Type B pancreatic cell (in vitro differentiated cells): ENCODE data around the gene LGALS7. TPM values are rescaled to one million over a fixed set of nuclear protein-coding genes. Genes with fewer than 3 reads are reported as not detected.
"Not testable (repeated sequence)": the region's sequence is repeated elsewhere in the genome, so short reads cannot be mapped to it uniquely, and the experiment has no call there.

Source experiments
- DNase-seq: peaks from one replicate; pipeline ENCODE4 v3.0.0; 2021; ENCODE audit warnings: mixed read lengths; ENCODE audit not compliant: unreplicated experiment; ENCODE audit errors: extremely low spot score
- H3K27ac Mint-ChIP-seq: 2 replicates; pipeline ENCODE4 v1.8.0; 2021; ENCODE audit warnings: mild to moderate bottlenecking, mixed read lengths
- H3K27me3 Mint-ChIP-seq: 2 replicates; pipeline ENCODE4 v1.8.0; 2021; ENCODE audit warnings: mixed read lengths
- H3K36me3 Mint-ChIP-seq: 2 replicates; pipeline ENCODE4 v1.8.0; 2021; ENCODE audit warnings: mixed read lengths
- H3K4me1 Mint-ChIP-seq: one replicate; pipeline ENCODE4 v1.8.0; 2021; ENCODE audit warnings: mixed read lengths; ENCODE audit not compliant: unreplicated experiment
- H3K4me3 Mint-ChIP-seq: 2 replicates; pipeline ENCODE4 v1.8.0; 2021; ENCODE audit warnings: mild to moderate bottlenecking, mixed read lengths
- H3K9me3 Mint-ChIP-seq: 2 replicates; pipeline ENCODE4 v1.8.0; 2021; ENCODE audit warnings: mixed read lengths
- total RNA-seq: library from RNA; stranded (reverse); gene quantifications from 2 replicates; pipeline ENCODE4 v1.2.1, GENCODE V29; 2021; ENCODE audit warnings: low replicate concordance
- TF ChIP-seq, protein P1 (sequence below): fragments of 200-600 bp; sonication (generic); conservative IDR thresholded peaks from 2 replicates; pipeline ENCODE4 v1.5.0; 2021; ENCODE audit warnings: antibody characterized with exemption, mild to moderate bottlenecking

The LGALS7 gene
- total RNA-seq, 1 donor from 2014 or later = 1.8 TPM

- Mint-ChIP-seq H3K27ac (no peak overlapping the region), H3K27me3 (no peaks in the 10 kb centered on the region), H3K4me3 (no peak overlapping the region), H3K4me1 (no peaks in the 10 kb centered on the region), H3K36me3 (no peaks in the 10 kb centered on the region), H3K9me3 (no peaks in the 10 kb centered on the region)
- TF ChIP-seq, protein P1, sequence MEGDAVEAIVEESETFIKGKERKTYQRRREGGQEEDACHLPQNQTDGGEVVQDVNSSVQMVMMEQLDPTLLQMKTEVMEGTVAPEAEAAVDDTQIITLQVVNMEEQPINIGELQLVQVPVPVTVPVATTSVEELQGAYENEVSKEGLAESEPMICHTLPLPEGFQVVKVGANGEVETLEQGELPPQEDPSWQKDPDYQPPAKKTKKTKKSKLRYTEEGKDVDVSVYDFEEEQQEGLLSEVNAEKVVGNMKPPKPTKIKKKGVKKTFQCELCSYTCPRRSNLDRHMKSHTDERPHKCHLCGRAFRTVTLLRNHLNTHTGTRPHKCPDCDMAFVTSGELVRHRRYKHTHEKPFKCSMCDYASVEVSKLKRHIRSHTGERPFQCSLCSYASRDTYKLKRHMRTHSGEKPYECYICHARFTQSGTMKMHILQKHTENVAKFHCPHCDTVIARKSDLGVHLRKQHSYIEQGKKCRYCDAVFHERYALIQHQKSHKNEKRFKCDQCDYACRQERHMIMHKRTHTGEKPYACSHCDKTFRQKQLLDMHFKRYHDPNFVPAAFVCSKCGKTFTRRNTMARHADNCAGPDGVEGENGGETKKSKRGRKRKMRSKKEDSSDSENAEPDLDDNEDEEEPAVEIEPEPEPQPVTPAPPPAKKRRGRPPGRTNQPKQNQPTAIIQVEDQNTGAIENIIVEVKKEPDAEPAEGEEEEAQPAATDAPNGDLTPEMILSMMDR = no peak
- no peak for DNase-seq
These were observed 6.9 kb downstream of the LGALS7 start for GRCh38 chr19:38766276-38767047.

DNA sequence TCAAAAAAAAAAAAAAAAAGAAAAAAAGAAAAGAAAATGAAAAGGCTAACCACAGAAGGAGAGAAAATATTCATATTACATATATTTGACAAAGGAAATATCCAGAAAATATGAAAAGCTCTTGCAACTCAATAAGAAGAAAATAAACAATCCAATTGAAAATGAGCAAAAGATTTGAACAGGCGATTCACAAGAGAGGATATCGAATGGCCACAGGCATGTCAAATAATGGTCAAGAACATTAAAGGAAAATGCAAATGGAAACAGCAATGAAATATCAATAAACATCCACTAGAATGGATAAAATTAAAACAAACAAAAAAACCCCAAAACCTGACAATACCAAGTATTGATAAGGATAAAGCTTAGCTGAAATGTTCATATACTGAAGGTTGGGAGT is 8.1 kb downstream of the LGALS7 start:
- no peaks in the 10 kb centered on the region for H3K36me3 Mint-ChIP-seq
- no peak overlapping the region for H3K4me3 Mint-ChIP-seq
- TF ChIP-seq, protein P1 = no peak
- H3K27ac Mint-ChIP-seq = no peak overlapping the region
- no peak for DNase-seq
- no peaks in the 10 kb centered on the region for H3K4me1 Mint-ChIP-seq
- H3K27me3 Mint-ChIP-seq = no peaks in the 10 kb centered on the region
- no peaks in the 10 kb centered on the region for H3K9me3 Mint-ChIP-seq

DNA sequence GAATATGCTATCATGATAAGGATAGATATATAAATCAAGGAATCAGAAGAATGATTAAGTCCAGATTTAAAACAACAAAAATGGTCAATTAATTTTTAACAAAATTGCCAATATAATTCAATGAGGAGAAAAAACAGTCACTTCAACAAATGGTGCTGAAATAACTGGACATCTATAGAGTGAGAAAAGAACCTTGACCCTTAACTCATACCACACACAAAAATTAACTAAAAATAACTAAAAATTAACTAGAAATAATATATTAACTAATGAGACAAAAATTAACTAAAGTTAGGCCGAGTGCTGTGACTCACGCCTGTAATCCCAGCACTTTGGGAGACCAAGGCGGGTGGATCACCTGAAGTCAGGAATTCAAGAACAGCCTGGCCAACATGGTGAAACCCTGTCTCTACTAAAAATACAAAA is 9.5 kb downstream of the LGALS7 start:
- DNase-seq = no peak
- Mint-ChIP-seq H3K36me3 (no peaks in the 10 kb centered on the region), H3K9me3 (no peaks in the 10 kb centered on the region), H3K4me1 (no peaks in the 10 kb centered on the region), H3K27ac (peak overlapping the region; percentile 18), H3K4me3 (no peak overlapping the region), H3K27me3 (no peaks in the 10 kb centered on the region)
- TF ChIP-seq, protein P1 = no peak

GRCh38 chr19:38761884-38762389 is 11.4 kb downstream of the LGALS7 start:
- H3K36me3 Mint-ChIP-seq, H3K9me3 Mint-ChIP-seq, DNase-seq: not testable (repeated sequence)

DNA sequence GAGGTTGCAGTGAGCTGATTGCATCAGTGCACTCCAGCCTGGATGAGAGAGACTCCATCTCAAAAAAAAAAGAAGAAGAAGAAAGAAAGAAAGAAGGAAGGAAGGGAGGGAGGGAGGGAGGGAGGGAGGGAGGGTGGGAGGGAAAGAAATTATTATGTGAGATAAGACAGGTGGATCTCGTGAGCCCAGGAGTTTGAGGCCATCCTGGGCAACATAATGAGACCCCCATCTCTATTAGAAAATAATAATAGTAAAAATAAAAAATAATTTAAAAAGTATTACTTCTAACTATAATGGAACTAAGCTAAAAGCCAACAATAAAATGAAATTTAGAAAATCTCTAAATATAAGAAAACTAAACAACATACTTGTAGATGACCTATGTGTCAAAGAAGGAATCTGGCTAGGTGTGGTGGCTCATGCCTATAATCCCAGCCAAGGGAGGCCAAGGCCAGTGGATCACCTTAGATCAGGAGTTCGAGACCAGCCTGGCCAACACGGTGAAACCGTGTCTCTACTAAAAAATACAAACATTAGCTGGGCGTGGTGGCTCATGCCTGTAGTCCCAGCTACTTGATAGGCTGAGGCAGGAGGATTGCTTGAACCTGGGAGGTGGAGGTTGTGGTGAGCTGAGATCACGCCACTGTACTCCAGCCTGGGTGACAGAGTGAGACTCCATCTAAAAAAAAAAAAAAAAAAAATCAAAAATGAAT is 12.4 kb downstream of the LGALS7 start:
- DNase-seq = not testable (repeated sequence)

More at GRCh38 chr19:38761884-38762389, 11.4 kb downstream of the LGALS7 start:
- H3K4me3 Mint-ChIP-seq, H3K27me3 Mint-ChIP-seq, H3K4me1 Mint-ChIP-seq, H3K27ac Mint-ChIP-seq: not testable (repeated sequence)

GRCh38 chr19:38759590-38760003 is 13.7 kb downstream of the LGALS7 start:
- Mint-ChIP-seq H3K4me3 (no peak overlapping the region), H3K9me3 (no peaks in the 10 kb centered on the region), H3K36me3 (no peaks in the 10 kb centered on the region), H3K27ac (no peak overlapping the region), H3K4me1 (no peaks in the 10 kb centered on the region), H3K27me3 (no peaks in the 10 kb centered on the region)
- no peak for DNase-seq
- TF ChIP-seq, protein P1 = no peak

More for the DNA sequence above, 12.4 kb downstream of the LGALS7 start:
- not testable (repeated sequence) for H3K4me1 Mint-ChIP-seq, H3K4me3 Mint-ChIP-seq, H3K27me3 Mint-ChIP-seq, H3K9me3 Mint-ChIP-seq, H3K36me3 Mint-ChIP-seq, H3K27ac Mint-ChIP-seq

- not testable (repeated sequence) for H3K4me3 Mint-ChIP-seq, DNase-seq
- peaks cover 12% of the 10 kb centered on the region for H3K27me3 Mint-ChIP-seq
These were observed 19.1 kb downstream of the LGALS7 start for GRCh38 chr19:38754196-38754595.

DNA sequence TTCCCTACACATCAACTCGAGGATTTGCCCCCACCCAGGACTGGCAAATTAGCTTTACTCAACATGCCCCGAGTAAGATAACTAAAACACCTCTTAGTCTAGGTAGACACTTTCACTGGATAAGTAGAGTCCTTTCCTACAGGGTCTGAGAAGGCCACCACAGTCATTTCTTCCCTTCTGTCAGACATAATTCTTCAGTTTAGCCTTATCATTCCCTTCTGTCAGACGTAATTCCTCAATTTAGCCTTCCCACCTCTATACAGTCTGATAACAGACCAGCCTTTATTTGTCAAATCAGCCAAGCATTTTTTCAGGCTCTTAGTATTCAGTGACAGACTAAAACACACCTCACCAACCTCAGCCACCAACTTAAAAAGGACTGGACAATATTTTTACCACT is 19.5 kb downstream of the LGALS7 start:
- not testable (repeated sequence) for H3K4me1 Mint-ChIP-seq, H3K27ac Mint-ChIP-seq, DNase-seq, H3K4me3 Mint-ChIP-seq, H3K36me3 Mint-ChIP-seq, H3K9me3 Mint-ChIP-seq
- H3K27me3 Mint-ChIP-seq = peaks cover 12% of the 10 kb centered on the region

More at GRCh38 chr19:38754196-38754595, 19.1 kb downstream of the LGALS7 start:
- not testable (repeated sequence) for H3K4me1 Mint-ChIP-seq, H3K9me3 Mint-ChIP-seq, H3K27ac Mint-ChIP-seq, H3K36me3 Mint-ChIP-seq
